Muscle of leg (tissue), 11 donors: ENCODE measurements around the gene RALGDS. TPM values are rescaled to one million over a fixed set of nuclear protein-coding genes. Genes with fewer than 3 reads are reported as not detected.
"Not testable (repeated sequence)": the region's sequence is repeated elsewhere in the genome, so short reads cannot be mapped to it uniquely, and the experiment has no call there.

Experiments
- DNase-seq: peaks from one replicate; pipeline ENCODE4 v3.0.0; 2013
- H3K27ac ChIP-seq: one replicate; pipeline ENCODE4 v1.5.1; 2013; ENCODE audit warnings: mild to moderate bottlenecking, low read length, control low read depth
- H3K27me3 ChIP-seq: one replicate; pipeline ENCODE4 v1.6.1; 2013; ENCODE audit warnings: low read length; ENCODE audit not compliant: control insufficient read depth, insufficient read depth
- H3K36me3 ChIP-seq: one replicate; pipeline ENCODE4 v1.6.1; 2013; ENCODE audit warnings: low read length; ENCODE audit not compliant: control insufficient read depth, insufficient read depth
- H3K4me1 ChIP-seq: one replicate; pipeline ENCODE4 v1.6.1; 2013; ENCODE audit warnings: low read length; ENCODE audit not compliant: control insufficient read depth, insufficient read depth
- H3K4me3 ChIP-seq: one replicate; pipeline ENCODE4 v1.5.1; 2013; ENCODE audit warnings: low read length, control low read depth
- H3K9me3 ChIP-seq: replicated peaks from 2 replicates; pipeline ENCODE4 v1.6.1; 2013; ENCODE audit warnings: low read depth, low read length; ENCODE audit not compliant: control insufficient read depth
- WGBS: methylation state at CpG from one replicate; pipeline ENCODE4 v1.1.5; 2013; ENCODE audit warnings: missing lambda C conversion rate; ENCODE audit not compliant: insufficient coverage; 5-methylcytosine and 5-hydroxymethylcytosine counted together
- polyA plus RNA-seq, 8 donors: library from polyadenylated mRNA; unstranded; fragments of 120-200 nt; gene quantifications; one replicate each; pipeline versions ENCODE4 v1.2.1 to v1.2.3, GENCODE V29; 2013; ENCODE audit warnings: inconsistent platforms in 1 of 8, low replicate concordance in 1 of 8; ENCODE audit not compliant: insufficient read length in 8 of 8, insufficient read depth in 1 of 8
- total RNA-seq: library from RNA; stranded (reverse); fragments of 120-200 nt; gene quantifications from one replicate; pipeline ENCODE4 v1.2.4, GENCODE V29; 2013

Gene RALGDS
- total and polyA plus RNA-seq, 9 donors, result 42.5 to 53.2 (median 49.0) TPM

DNA sequence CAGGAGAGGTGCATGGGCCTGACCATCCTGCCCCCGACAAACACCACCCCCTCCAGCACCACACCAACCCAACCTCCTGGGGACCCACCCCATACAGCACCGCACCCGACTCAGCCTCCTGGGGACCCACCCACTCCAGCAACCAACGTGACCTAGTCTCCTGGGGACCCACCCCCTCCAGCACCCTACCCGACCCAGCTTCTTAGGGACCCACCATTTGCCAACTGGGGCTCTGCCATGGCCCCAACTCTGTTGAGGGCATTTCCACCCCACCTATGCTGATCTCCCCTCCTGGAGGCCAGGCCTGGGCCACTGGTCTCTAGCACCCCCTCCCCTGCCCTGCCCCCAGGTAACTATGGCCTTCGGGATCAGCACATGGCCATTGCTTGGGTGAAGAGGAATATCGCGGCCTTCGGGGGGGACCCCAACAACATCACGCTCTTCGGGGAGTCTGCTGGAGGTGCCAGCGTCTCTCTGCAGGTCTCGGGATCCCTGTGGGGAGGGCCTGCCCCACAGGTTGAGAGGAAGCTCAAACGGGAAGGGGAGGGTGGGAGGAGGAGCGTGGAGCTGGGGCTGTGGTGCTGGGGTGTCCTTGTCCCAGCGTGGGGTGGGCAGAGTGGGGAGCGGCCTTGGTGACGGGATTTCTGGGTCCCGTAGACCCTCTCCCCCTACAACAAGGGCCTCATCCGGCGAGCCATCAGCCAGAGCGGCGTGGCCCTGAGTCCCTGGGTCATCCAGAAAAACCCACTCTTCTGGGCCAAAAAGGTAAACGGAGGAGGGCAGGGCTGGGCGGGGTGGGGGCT, 54.7 kb downstream of the RALGDS start:
- H3K36me3 ChIP-seq, result peaks cover 19% of the 10 kb centered on the region
- H3K4me1 ChIP-seq, result peaks cover 1% of the 10 kb centered on the region
- H3K27me3 ChIP-seq, result no peaks in the 10 kb centered on the region
- WGBS, result 88% methylated on average over 13 of the region's 25 CpGs
- DNase-seq, result no peak
- no peak overlapping the region for H3K4me3 ChIP-seq
- no peaks in the 10 kb centered on the region for H3K9me3 ChIP-seq
- H3K27ac ChIP-seq, result no peak overlapping the region

DNA sequence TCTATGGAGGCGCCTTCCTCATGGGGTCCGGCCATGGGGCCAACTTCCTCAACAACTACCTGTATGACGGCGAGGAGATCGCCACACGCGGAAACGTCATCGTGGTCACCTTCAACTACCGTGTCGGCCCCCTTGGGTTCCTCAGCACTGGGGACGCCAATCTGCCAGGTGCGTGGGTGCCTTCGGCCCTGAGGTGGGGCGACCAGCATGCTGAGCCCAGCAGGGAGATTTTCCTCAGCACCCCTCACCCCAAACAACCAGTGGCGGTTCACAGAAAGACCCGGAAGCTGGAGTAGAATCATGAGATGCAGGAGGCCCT, 56.0 kb downstream of the RALGDS start:
- 91% methylated on average over 12 of the region's 17 CpGs for WGBS
- Histone ChIP-seq H3K27ac (no peak overlapping the region), H3K27me3 (no peaks in the 10 kb centered on the region), H3K4me3 (no peak overlapping the region), H3K4me1 (peaks cover 10% of the 10 kb centered on the region), H3K36me3 (peaks cover 19% of the 10 kb centered on the region), H3K9me3 (no peaks in the 10 kb centered on the region)
- DNase-seq, result no peak

DNA sequence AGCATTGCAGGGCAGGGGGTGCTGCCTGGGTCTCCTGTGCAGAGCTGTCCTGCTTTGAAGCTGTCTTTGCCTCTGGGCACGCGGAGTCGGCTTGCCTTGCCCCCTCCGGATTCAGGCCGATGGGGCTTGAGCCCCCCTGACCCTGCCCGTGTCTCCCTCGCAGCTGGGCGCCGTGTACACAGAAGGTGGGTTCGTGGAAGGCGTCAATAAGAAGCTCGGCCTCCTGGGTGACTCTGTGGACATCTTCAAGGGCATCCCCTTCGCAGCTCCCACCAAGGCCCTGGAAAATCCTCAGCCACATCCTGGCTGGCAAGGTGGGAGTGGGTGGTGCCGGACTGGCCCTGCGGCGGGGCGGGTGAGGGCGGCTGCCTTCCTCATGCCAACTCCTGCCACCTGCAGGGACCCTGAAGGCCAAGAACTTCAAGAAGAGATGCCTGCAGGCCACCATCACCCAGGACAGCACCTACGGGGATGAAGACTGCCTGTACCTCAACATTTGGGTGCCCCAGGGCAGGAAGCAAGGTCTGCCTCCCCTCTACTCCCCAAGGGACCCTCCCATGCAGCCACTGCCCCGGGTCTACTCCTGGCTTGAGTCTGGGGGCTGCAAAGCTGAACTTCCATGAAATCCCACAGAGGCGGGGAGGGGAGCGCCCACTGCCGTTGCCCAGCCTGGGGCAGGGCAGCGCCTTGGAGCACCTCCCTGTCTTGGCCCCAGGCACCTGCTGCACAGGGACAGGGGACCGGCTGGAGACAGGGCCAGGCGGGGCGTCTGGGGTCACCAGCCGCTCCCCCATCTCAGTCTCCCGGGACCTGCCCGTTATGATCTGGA, 56.6 kb downstream of the RALGDS start:
- peaks cover 22% of the 10 kb centered on the region for H3K36me3 ChIP-seq
- H3K9me3 ChIP-seq, result no peaks in the 10 kb centered on the region
- WGBS, result 92% methylated on average over 26 of the region's 30 CpGs
- no peak overlapping the region for H3K4me3 ChIP-seq
- H3K4me1 ChIP-seq, result peaks cover 16% of the 10 kb centered on the region
- no peak for DNase-seq
- no peak overlapping the region for H3K27ac ChIP-seq
- no peaks in the 10 kb centered on the region for H3K27me3 ChIP-seq

DNA sequence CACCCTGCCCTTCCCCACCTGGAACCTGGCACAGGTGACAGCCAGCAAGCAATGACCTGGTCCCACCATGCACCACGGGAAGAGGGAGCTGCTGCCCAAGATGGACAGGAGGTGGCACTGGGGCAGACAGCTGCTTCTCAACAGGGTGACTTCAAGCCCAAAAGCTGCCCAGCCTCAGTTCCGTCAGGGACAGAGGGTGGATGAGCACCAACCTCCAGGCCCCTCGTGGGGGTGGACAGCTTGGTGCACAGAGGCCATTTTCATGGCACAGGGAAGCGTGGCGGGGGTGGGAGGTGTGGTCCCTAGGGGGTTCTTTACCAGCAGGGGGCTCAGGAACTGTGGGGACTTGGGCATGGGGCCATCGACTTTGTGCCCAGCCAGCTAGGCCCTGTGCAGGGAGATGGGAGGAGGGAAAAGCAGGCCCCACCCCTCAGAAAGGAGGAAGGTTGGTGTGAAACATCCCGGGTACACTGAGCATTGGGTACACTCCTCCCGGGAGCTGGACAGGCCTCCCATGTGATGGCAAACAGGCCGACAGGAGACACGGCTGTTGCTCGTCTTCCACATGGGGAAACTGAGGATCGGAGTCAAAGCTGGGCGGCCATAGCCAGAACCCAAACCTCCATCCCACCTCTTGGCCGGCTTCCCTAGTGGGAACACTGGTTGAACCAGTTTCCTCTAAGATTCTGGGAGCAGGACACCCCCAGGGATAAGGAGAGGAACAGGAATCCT, 57.4 kb downstream of the RALGDS start:
- no peaks in the 10 kb centered on the region for H3K27me3 ChIP-seq
- peaks cover 22% of the 10 kb centered on the region for H3K36me3 ChIP-seq
- H3K27ac ChIP-seq, result no peak overlapping the region
- H3K4me3 ChIP-seq, result no peak overlapping the region
- no peak for DNase-seq
- 89% methylated on average over 12 of the region's 14 CpGs for WGBS
- peaks cover 16% of the 10 kb centered on the region for H3K4me1 ChIP-seq
- H3K9me3 ChIP-seq, result no peaks in the 10 kb centered on the region

DNA sequence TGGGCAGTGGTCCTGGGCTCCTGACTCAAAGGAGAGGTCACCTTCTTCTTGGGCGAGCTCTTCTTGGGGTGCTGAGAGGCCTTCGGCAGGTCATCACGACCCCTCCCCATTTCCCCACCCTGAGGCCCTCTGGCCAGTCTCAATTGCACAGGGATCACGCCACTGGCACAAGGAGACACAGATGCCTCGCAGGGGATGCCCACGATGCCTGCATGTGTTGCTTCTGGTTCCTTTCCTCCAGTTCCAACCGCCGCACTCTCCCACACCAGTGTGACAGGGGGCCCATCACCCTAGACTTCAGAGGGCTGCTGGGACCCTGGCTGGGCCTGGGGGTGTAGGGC, 57.9 kb downstream of the RALGDS start:
- Histone ChIP-seq H3K27me3 (no peaks in the 10 kb centered on the region), H3K27ac (no peak overlapping the region), H3K36me3 (peaks cover 28% of the 10 kb centered on the region), H3K9me3 (no peaks in the 10 kb centered on the region), H3K4me3 (no peak overlapping the region), H3K4me1 (peaks cover 18% of the 10 kb centered on the region)
- no peak for DNase-seq
- WGBS, result 86% methylated on average over 7 of the region's 8 CpGs

DNA sequence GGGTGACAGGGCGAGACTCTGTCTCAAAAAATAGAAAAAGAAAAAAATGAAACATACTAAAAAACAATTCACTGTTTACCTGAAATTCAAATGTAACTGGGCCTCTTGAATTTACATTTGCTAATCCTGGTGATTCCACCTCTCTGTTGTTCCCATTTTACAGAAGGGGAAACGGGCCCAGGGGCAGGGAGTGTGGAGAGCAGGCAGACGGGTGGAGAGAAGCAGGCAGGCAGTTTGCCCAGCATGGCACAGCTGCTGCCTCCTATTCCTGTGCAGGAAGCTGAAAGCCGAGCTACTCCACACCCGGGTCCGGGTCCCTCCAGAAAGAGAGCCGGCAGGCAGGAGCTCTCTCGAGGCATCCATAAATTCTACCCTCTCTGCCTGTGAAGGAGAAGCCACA, 58.5 kb downstream of the RALGDS start:
- H3K9me3 ChIP-seq, DNase-seq, H3K27me3 ChIP-seq, H3K27ac ChIP-seq, H3K4me3 ChIP-seq: not testable (repeated sequence)
- Histone ChIP-seq H3K36me3 (peaks cover 32% of the 10 kb centered on the region), H3K4me1 (peaks cover 23% of the 10 kb centered on the region)
- no CpG with 5 or more reads among the region's 8 CpGs for WGBS

DNA sequence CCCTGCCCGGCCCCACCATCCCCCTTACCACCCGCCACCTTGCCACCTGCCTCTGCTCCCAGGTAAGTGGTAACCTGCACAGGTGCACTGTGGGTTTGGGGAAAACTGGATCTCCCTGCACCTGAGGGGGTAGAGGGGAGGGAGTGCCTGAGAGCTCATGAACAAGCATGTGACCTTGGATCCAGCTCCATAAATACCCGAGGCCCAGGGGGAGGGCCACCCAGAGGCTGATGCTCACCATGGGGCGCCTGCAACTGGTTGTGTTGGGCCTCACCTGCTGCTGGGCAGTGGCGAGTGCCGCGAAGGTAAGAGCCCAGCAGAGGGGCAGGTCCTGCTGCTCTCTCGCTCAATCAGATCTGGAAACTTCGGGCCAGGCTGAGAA, 59.3 kb downstream of the RALGDS start, which contains the start of gene CEL:
TSS of gene CEL (plus strand) at position 218 of the 382 bp plus-strand sequence. CDS start at position 240, 22 bp downstream.
- DNase-seq, H3K4me3 ChIP-seq, H3K9me3 ChIP-seq, H3K27me3 ChIP-seq: not testable (repeated sequence)
- peak within 1 kb of the TSS; percentile 42 for H3K27ac ChIP-seq
- WGBS, result no CpG with 5 or more reads among the region's 9 CpGs
- peaks cover 38% of the 10 kb centered on the region for H3K36me3 ChIP-seq
- H3K4me1 ChIP-seq, result peaks cover 31% of the 10 kb centered on the region

DNA sequence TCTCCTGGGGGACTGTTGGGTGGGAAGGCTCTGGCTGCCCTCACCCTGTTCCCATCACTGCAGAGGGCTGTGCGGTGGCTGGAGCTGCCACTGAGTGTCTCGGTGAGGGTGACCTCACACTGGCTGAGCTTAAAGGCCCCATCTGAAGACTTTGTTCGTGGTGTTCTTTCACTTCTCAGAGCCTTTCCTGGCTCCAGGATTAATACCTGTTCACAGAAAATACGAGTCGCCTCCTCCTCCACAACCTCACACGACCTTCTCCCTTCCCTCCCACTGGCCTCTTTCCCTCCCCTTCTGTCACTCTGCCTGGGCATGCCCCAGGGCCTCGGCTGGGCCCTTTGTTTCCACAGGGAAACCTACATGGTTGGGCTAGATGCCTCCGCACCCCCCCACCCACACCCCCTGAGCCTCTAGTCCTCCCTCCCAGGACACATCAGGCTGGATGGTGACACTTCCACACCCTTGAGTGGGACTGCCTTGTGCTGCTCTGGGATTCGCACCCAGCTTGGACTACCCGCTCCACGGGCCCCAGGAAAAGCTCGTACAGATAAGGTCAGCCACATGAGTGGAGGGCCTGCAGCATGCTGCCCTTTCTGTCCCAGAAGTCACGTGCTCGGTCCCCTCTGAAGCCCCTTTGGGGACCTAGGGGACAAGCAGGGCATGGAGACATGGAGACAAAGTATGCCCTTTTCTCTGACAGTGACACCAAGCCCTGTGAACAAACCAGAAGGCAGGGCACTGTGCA, 59.8 kb downstream of the RALGDS start:
- H3K9me3 ChIP-seq, H3K4me3 ChIP-seq, H3K27me3 ChIP-seq, DNase-seq: not testable (repeated sequence)
- Histone ChIP-seq H3K4me1 (peaks cover 37% of the 10 kb centered on the region), H3K36me3 (peaks cover 43% of the 10 kb centered on the region), H3K27ac (peak overlapping the region; percentile 42)
- 50% methylated on average over 14 of the region's 14 CpGs for WGBS

DNA sequence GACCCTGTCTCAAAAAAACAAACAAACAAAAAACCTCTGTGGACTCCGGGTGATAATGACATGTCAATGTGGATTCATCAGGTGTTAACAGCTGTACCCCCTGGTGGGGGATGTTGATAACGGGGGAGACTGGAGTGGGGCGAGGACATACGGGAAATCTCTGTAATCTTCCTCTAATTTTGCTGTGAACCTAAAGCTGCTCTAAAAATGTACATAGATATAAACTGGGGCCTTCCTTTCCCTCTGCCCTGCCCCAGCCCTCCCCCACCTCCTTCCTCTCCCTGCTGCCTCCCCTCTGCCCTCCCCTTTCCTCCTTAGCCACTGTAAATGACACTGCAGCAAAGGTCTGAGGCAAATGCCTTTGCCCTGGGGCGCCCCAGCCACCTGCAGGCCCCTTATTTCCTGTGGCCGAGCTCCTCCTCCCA, 60.6 kb downstream of the RALGDS start:
- peaks cover 45% of the 10 kb centered on the region for H3K4me1 ChIP-seq
- no peak overlapping the region for H3K4me3 ChIP-seq
- WGBS, result no CpG with 5 or more reads among the region's 6 CpGs
- no peak overlapping the region for H3K27ac ChIP-seq
- H3K27me3 ChIP-seq, result no peaks in the 10 kb centered on the region
- H3K36me3 ChIP-seq, result peaks cover 46% of the 10 kb centered on the region
- H3K9me3 ChIP-seq, result no peaks in the 10 kb centered on the region
- DNase-seq, result no peak
